NCI-H1048 (cell line): ENCODE results near the gene MAP3K13.

Experiments used
- DNase-seq: peaks from one replicate; lab custom pipeline; 2025; lab: John Stamatoyannopoulos, UW

The MAP3K13 gene

GRCh38 chr3:185362850-185363661 lies at the start of gene MAP3K13:
Gene MAP3K13 (plus strand): TSS chr3:185363136. CDS start chr3:185428582, 65,446 bp downstream.
- DNase-seq: peak; percentile 92

GRCh38 chr3:185313693-185314246 lies 49.2 kb upstream of the MAP3K13 start:
- no peak for DNase-seq

GRCh38 chr3:185316740-185317412 lies 46.1 kb upstream of the MAP3K13 start:
- no peak for DNase-seq

DNA sequence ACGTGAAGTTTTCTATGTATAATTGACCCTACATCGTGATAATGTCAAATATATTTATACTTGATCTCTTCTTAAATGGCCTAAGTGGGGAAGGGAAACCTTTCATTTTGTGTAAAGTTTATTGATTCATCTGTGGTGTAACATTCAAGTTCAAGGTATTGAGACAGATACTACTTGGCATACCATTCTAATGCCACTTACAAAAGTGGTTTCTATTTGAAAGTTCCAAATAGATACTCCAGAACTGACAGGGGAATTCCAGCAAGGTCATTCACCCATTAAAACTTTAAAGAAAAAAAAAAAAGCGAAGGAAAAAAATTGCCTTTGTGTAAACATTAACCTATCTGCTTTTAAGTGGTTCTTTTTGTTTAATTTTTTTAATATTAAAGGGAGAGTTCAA lies 45.3 kb upstream of the MAP3K13 start:
- DNase-seq: no peak

- peak; percentile 70 for DNase-seq
Measured at GRCh38 chr3:185318141-185318540, 44.8 kb upstream of the MAP3K13 start.

GRCh38 chr3:185319801-185320200 lies 43.1 kb upstream of the MAP3K13 start:
- DNase-seq: no peak

DNA sequence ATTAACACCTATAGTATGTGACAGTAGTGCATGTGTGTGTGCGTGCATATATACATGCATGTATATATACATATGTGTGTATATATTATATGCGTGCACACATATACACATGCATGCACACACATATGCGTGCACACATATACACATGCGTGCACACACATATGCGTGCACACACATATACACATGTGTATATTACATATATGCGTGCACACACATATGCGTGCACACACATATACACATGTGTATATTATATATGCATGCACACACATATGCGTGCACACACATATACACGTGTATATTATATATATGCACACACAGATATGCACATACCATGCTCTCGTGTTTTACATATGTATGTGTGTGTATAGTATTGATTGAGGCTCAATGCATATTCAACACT lies 42.0 kb upstream of the MAP3K13 start:
- no peak for DNase-seq

- no peak for DNase-seq
Measured at GRCh38 chr3:185322101-185322719, 40.7 kb upstream of the MAP3K13 start.

GRCh38 chr3:185325946-185326791 lies 36.8 kb upstream of the MAP3K13 start:
- no peak for DNase-seq

GRCh38 chr3:185327062-185327461 lies 35.9 kb upstream of the MAP3K13 start:
- DNase-seq: no peak

DNA sequence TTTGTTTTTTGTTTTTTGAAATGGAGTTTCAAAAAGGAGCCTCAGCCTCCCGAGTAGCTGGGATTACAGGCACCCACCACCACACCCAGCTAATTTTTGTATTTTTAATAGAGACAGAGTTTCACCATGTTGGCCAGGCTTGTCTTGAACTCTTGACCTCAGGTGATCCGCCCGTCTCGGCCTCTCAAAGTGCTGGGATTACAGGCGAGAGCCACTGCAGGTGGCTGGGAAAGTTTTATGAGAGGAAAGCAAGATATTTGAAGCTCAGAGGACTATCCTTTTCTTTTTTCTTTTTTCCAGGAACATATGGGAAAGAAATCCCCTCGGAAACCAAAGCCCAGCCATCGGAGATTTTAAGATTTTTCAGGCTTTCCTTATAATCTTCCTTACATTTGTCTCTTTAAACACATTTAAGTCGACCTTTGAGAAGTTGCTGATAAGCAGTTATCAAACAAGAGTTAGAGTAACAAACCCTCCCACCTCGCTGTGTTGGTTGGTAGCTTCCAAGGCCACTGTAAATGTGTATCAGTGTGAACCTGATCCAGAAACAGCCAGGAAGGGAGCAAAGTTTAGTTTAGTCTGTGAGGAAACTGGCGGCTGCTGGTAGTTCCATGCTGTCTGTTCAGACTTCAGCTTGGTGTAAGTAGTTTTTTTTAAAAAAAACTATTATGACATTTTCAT lies 34.5 kb upstream of the MAP3K13 start:
- no peak for DNase-seq

GRCh38 chr3:185330238-185330637 lies 32.7 kb upstream of the MAP3K13 start:
- DNase-seq: no peak

GRCh38 chr3:185330644-185331043 lies 32.3 kb upstream of the MAP3K13 start:
- no peak for DNase-seq

DNA sequence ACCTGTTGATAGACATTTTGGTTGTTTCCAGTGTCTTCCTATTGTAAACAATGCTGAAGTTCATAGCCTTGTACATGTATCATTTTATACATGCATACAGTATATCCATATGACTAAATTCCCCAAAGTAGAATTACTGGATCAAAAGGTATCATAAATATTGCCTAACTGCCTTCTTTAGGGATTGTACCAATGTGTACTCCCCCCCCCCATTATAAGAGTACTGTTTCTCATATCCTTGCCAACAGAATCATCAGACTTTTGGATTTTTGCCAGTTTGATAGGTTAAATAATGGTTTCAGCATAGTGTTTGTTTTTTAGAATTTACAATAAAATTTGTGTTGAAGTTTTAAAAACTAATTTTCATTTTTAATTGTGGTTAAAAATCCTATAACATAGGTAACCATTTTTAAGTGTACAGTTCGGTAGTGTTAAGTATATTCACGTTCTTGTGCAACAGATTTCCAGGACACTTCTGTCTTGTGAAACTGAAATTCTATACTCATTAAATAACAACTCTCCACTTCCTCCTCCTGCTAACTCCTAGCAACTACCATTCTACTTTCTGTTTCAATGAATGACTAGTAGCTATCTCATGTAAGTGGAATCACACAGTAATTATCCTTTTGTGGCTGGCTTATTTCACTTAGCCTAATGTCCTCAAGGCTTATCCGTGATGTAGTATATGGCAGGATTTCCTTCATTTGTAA lies 30.8 kb upstream of the MAP3K13 start:
- DNase-seq: peak; percentile 57

GRCh38 chr3:185335799-185336198 lies 27.1 kb upstream of the MAP3K13 start:
- DNase-seq: no peak

- DNase-seq: no peak
Measured at GRCh38 chr3:185337231-185337816, 25.6 kb upstream of the MAP3K13 start.

DNA sequence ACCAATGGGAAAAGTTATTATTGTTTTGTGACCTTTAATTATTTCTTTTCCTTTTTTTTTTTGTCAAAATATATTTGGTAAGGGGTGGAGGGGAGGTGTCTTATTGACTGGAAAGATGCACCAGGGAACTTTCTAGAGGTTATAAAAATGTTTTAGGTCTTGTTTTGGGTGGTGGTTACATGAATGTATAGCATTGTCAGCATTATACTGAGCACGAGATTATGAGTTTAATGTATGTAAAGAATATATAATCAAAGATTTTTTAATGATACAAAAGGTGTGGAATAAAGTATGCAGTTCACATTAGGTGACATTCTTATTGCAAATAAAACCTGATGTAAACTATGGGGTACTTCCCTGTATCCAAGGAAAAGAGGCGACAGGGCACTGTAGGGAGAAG lies 23.0 kb upstream of the MAP3K13 start:
- DNase-seq: no peak

DNA sequence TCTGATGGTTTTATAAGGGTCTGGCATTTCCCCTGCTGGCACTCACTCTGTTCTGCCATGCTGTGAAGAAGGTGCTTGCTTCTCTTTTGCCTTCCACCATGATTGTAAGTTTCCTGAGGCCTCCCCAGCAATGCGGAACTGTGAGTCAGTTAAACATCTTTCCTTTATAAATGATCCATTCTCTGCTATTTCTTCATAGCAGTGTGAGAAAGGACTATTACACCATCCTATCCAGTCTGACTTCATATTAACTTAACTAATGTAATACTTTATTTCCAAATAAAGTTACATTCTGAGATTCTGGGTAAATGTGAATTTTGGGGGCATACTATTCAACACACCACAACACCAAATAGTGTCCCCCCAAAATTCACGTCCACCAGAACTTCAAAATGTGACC lies 22.2 kb upstream of the MAP3K13 start:
- no peak for DNase-seq

- no peak for DNase-seq
Measured at GRCh38 chr3:185341616-185342458, 21.1 kb upstream of the MAP3K13 start.
